ENCODE measurements around the gene ALG3. TPM values are rescaled to one million over a fixed set of nuclear protein-coding genes. Genes with fewer than 3 reads are reported as not detected.

ALG3 gene
- total RNA-seq, 2 experiments from 2014 or later, result 45.3 to 60.2 TPM

GRCh38 chr3:184218814-184219213, 29.9 kb downstream of the ALG3 start:
- H3K27ac ChIP-seq (ENCODE audit: low read depth, low read length, poor library complexity, severe bottlenecking), result no peak overlapping the region
- no TSS peak for BruUV-seq (replicated peaks)
- DNase-seq (ENCODE audit: low spot score), result no peak
- intact Hi-C loops (cut with micrococcal nuclease; ENCODE audit: unreplicated experiment), result no loop called here
- no peak overlapping the region for H3K4me2 ChIP-seq (ENCODE audit: low read length)
- H3K4me1 ChIP-seq (ENCODE audit: insufficient read depth, low read length, poor library complexity, severe bottlenecking), result no peaks in the 10 kb centered on the region
- H3K9me3 ChIP-seq (ENCODE audit: low read length), result no peaks in the 10 kb centered on the region
- no peak overlapping the region for H2AFZ ChIP-seq (ENCODE audit: low read length)
- H3K4me3 ChIP-seq (ENCODE audit: low read depth, low read length, poor library complexity, severe bottlenecking), result no peak overlapping the region
- no peaks in the 10 kb centered on the region for H3K9me2 ChIP-seq (ENCODE audit: insufficient read depth, low read length)
- CTCF ChIA-PET (ENCODE audit: unreplicated experiment), result no interaction called here
- H4K20me1 ChIP-seq (ENCODE audit: insufficient read depth, low read length), result no peaks in the 10 kb centered on the region
- H3K79me2 ChIP-seq (ENCODE audit: insufficient read depth, low read depth, low read length), result no peaks in the 10 kb centered on the region
- TF ChIP-seq, protein P1, sequence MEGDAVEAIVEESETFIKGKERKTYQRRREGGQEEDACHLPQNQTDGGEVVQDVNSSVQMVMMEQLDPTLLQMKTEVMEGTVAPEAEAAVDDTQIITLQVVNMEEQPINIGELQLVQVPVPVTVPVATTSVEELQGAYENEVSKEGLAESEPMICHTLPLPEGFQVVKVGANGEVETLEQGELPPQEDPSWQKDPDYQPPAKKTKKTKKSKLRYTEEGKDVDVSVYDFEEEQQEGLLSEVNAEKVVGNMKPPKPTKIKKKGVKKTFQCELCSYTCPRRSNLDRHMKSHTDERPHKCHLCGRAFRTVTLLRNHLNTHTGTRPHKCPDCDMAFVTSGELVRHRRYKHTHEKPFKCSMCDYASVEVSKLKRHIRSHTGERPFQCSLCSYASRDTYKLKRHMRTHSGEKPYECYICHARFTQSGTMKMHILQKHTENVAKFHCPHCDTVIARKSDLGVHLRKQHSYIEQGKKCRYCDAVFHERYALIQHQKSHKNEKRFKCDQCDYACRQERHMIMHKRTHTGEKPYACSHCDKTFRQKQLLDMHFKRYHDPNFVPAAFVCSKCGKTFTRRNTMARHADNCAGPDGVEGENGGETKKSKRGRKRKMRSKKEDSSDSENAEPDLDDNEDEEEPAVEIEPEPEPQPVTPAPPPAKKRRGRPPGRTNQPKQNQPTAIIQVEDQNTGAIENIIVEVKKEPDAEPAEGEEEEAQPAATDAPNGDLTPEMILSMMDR (conservative IDR thresholded peaks at IDR 0.05; ENCODE audit: low read length), result no peak
- no peak for TF ChIP-seq EZH2phosphoT487 (IDR thresholded peaks at IDR 0.05; ENCODE audit: borderline replicate concordance, low read depth, low read length)
- POLR2A ChIA-PET, result no interaction called here
- no peaks in the 10 kb centered on the region for H3K36me3 ChIP-seq (ENCODE audit: insufficient read depth, low read length)

GRCh38 chr3:184211718-184212117, 37.0 kb downstream of the ALG3 start:
- ChIA-PET CTCF (ENCODE audit: unreplicated experiment) (no interaction called here), POLR2A (interaction anchor here (0.5 to 1.5 kb wide), 3 partner anchors 26 to 376 kb away, joined by 3 to 7 read pairs (median 5); partner anchors contain the start of gene ABCF3)
- Histone ChIP-seq H4K20me1 (ENCODE audit: insufficient read depth, low read length) (no peaks in the 10 kb centered on the region), H3K79me2 (ENCODE audit: insufficient read depth, low read depth, low read length) (no peaks in the 10 kb centered on the region), H3K9me2 (ENCODE audit: insufficient read depth, low read length) (no peaks in the 10 kb centered on the region), H3K4me2 (ENCODE audit: low read length) (no peak overlapping the region), H2AFZ (ENCODE audit: low read length) (no peak overlapping the region), H3K27ac (ENCODE audit: low read depth, low read length, poor library complexity, severe bottlenecking) (no peak overlapping the region), H3K9me3 (ENCODE audit: low read length) (no peaks in the 10 kb centered on the region), H3K4me3 (ENCODE audit: low read depth, low read length, poor library complexity, severe bottlenecking) (no peak overlapping the region), H3K36me3 (ENCODE audit: insufficient read depth, low read length) (no peaks in the 10 kb centered on the region), H3K4me1 (ENCODE audit: insufficient read depth, low read length, poor library complexity, severe bottlenecking) (no peaks in the 10 kb centered on the region)
- intact Hi-C loops (cut with micrococcal nuclease; ENCODE audit: unreplicated experiment), result no loop called here
- DNase-seq (ENCODE audit: low spot score), result no peak
- TF ChIP-seq, protein P1 (conservative IDR thresholded peaks at IDR 0.05; ENCODE audit: low read length), result no peak
- TF ChIP-seq EZH2phosphoT487 (IDR thresholded peaks at IDR 0.05; ENCODE audit: borderline replicate concordance, low read depth, low read length), result no peak
- no TSS peak for BruUV-seq (replicated peaks)

GRCh38 chr3:184211297-184211696, 37.5 kb downstream of the ALG3 start:
- Histone ChIP-seq H3K4me1 (ENCODE audit: insufficient read depth, low read length, poor library complexity, severe bottlenecking) (no peaks in the 10 kb centered on the region), H3K4me2 (ENCODE audit: low read length) (no peak overlapping the region), H3K36me3 (ENCODE audit: insufficient read depth, low read length) (no peaks in the 10 kb centered on the region), H2AFZ (ENCODE audit: low read length) (no peak overlapping the region), H3K9me3 (ENCODE audit: low read length) (no peaks in the 10 kb centered on the region), H3K4me3 (ENCODE audit: low read depth, low read length, poor library complexity, severe bottlenecking) (no peak overlapping the region), H3K79me2 (ENCODE audit: insufficient read depth, low read depth, low read length) (no peaks in the 10 kb centered on the region), H3K27ac (ENCODE audit: low read depth, low read length, poor library complexity, severe bottlenecking) (no peak overlapping the region), H3K9me2 (ENCODE audit: insufficient read depth, low read length) (no peaks in the 10 kb centered on the region), H4K20me1 (ENCODE audit: insufficient read depth, low read length) (no peaks in the 10 kb centered on the region)
- TF ChIP-seq, protein P1 (conservative IDR thresholded peaks at IDR 0.05; ENCODE audit: low read length), result no peak
- ChIA-PET CTCF (ENCODE audit: unreplicated experiment) (no interaction called here), POLR2A (interaction anchor here (1.5 kb wide), 1 partner anchor 26 kb away, joined by 3 read pairs; the partner anchor contains the start of gene ABCF3)
- intact Hi-C loops (cut with micrococcal nuclease; ENCODE audit: unreplicated experiment), result no loop called here
- BruUV-seq (replicated peaks), result no TSS peak
- DNase-seq (ENCODE audit: low spot score), result no peak

Data from OCI-LY7 (cell line).